HCT116 (cell line): ENCODE results near the gene OPN1SW.

Experiments used
- EZH2phosphoT487 ChIP-seq: fragments of 200-600 bp; IDR thresholded peaks from 2 replicates; pipeline ENCODE4 v1.6.1; 2018; ENCODE audit warnings: antibody characterized with exemption, borderline replicate concordance
- RAD21 ChIP-seq: IDR thresholded peaks from 2 replicates; pipeline ENCODE4 v1.6.1; 2012; ENCODE audit warnings: low read depth, mild to moderate bottlenecking

- TF ChIP-seq RAD21 (no peak), EZH2phosphoT487 (no peak)
These were observed 40.2 kb downstream of the OPN1SW start for GRCh38 chr7:128735436-128735835.
